Cardiac fibroblast (primary cell): Measurements from ENCODE around the gene BTNL2.
A peak's percentile ranks its signal among the peaks of the same experiment; 100 is the strongest.

ENCODE experiments used
- DNase-seq, 2 donors: peaks; one replicate each; pipeline versions ENCODE4 v3.0.0 to v3.0.0-alpha.2; 2010; ENCODE audit warnings: low read depth in 2 of 2
- H3K4me3 ChIP-seq, 2 donors: replicated peaks in 1 of 2; 1 replicate in 1 of 2; 2 replicates in 1 of 2; pipeline ENCODE4 v1.5.1; 2011; ENCODE audit warnings: low read depth in 2 of 2, low read length in 2 of 2, mild to moderate bottlenecking in 2 of 2, moderate library complexity in 1 of 2
- TF ChIP-seq, protein P1 (sequence below): IDR thresholded peaks from one replicate; pipeline ENCODE4 v1.5.1; 2011; ENCODE audit warnings: low read depth, mild to moderate bottlenecking, low read length, inconsistent platforms

The BTNL2 gene

DNA sequence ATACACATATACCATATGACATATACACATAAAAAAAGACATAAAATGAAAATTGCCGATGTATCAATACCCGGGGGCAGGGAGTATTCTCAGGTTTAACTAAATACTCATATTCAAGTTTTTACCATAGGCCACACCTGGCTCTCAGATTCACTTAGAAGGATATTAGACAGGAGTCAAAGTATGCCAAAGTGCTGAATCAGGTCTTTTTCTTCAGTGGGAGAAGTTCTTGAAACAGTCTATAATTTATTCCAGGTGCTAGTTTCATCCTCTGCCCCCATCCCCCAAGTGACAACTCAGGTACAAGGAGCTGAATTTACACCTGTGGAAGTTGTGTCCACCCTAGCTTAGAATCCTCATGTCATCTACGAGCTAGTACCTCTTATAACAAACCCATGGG is 24.2 kb upstream of the BTNL2 start:
- TF ChIP-seq, protein P1, sequence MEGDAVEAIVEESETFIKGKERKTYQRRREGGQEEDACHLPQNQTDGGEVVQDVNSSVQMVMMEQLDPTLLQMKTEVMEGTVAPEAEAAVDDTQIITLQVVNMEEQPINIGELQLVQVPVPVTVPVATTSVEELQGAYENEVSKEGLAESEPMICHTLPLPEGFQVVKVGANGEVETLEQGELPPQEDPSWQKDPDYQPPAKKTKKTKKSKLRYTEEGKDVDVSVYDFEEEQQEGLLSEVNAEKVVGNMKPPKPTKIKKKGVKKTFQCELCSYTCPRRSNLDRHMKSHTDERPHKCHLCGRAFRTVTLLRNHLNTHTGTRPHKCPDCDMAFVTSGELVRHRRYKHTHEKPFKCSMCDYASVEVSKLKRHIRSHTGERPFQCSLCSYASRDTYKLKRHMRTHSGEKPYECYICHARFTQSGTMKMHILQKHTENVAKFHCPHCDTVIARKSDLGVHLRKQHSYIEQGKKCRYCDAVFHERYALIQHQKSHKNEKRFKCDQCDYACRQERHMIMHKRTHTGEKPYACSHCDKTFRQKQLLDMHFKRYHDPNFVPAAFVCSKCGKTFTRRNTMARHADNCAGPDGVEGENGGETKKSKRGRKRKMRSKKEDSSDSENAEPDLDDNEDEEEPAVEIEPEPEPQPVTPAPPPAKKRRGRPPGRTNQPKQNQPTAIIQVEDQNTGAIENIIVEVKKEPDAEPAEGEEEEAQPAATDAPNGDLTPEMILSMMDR, result no peak
- H3K4me3 ChIP-seq, result no peak overlapping the region
- no peak for DNase-seq

DNA sequence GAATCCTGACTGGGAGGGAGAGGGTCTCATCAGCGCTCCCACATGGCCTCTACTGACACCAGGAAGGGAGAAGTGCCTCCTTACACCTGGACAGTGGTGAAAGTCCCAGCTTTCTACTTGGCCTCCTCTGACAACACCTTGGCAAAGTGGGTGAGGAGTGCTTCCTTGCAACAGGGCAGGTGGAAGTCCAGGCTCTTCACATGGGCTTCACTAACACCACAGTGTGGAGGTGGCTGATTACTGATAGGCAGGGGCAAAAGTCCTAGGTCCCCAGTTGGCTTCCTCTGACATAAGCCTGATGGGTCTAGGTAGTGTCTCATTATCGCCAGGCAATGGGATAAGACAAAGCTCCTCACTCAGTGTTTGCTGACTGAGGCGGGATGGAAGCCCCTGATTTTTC is 23.2 kb upstream of the BTNL2 start:
- DNase-seq, result no peak
- TF ChIP-seq, protein P1, result no peak
- H3K4me3 ChIP-seq, result no peak overlapping the region

DNA sequence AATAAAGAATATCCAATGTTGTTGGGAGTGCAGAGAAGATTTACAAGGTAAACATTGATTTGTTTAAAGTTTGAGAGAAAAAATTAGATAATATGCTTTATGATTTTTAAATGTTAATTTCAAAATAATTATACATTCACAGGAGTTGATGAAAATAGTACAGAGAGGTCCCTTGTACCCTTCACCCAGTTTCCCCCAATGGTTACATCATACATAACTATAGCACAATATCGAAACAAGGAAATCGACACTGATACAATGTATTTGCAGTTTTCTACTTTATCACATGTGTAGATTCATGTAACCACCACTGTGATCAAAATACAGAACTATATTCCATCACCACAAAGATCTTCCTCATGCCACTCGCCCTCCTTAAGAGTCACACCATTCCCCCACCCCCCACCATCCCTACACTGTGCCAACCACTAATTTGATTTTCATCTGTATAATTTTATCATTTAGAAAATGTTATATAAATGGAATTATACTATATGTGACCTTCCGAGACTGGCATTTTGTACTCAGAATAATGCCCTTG is 21.0 kb upstream of the BTNL2 start:
- TF ChIP-seq, protein P1, result no peak
- H3K4me3 ChIP-seq, result no peak overlapping the region
- DNase-seq, result no peak

DNA sequence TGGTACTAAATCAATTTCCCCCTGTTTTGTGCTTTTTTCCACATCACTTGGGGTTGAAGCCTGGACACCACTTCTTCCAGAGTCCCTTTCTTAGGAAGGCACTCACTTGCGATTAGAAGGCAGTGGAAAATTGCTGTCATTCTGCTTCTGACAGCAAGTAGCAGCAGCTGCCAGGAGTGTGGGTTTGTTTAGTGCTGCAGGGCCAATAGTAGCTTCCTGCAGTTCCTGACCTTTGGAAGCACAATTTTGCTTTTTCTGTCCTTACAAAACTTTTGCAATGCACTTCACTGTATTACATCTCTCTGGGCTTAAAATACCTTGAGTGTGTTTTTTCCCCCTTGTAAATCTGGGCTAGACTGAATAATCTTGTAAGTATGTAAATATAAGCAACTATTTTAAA is 20.2 kb upstream of the BTNL2 start:
- DNase-seq, result no peak
- TF ChIP-seq, protein P1, result no peak
- no peak overlapping the region for H3K4me3 ChIP-seq

DNA sequence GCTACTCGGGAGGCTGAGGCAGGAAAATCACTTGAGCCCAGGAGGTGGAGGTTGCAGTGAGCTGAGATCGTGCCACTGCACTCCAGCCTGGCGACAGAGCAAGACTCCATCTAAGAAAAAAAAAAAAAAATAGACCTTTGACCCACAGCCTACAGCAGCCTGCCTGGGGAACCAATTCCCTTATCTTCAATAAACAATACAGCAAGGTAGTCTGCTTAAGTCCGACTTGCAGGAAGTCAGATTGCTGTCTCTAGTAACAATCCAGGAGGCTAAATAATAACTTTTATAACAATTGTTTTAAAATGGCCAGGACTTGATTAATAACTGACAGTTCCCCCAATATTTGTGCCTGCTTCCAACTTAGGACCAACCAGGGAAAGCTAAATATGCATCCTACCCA is 19.4 kb upstream of the BTNL2 start:
- H3K4me3 ChIP-seq, result no peak overlapping the region
- TF ChIP-seq, protein P1, result no peak
- DNase-seq, result no peak

DNA sequence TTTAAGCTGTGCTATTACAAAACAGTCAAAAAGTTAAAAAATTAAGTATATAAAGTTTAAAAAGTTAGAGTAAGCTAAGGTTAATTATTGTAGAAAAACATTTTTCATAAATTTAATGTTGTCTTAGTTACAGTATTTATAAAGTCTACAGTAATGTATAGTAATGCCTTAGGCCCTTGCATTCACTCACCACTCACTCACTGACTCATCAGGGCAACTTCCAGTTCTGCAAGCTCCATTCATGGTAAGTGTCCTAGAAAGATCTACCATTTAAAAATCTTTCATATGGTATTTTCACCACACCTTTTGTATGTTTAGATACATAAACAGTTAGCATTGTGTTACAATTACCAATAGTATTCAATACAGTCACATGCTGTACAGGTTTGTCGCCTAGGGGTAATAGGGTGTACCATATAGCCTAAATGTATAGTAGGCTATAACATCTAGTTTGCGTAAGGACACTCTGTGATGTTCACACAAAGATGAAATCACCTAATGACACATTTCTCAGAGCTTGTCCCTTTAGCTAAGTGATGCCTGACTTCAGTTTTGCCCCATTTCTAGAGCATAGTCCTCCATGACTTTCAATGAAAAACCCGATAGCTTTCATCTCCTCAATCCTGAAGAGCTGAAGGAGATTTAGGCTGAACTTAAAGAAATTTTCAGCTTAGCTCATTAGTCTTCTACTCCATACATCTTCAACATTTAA is 17.8 kb upstream of the BTNL2 start:
- H3K4me3 ChIP-seq, result no peak overlapping the region
- TF ChIP-seq, protein P1, result no peak
- no peak for DNase-seq

DNA sequence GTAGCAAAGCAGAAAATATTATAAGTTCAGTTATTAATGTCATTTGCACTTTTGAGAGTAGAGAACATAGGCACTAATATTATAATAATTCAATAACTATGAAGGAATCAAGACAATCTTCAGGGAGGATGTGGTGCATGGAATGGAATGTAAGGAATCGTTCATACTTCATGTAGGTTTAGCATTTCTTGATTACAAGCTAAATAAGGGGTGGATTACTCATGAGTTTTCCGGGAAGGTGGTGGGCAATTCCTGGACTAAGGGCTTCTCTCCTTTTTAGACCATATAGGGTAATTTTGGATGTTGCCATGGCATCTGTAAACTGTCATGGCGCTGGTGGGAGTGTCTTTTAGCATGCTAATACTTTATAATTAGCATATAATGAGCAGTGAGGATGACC is 9.1 kb upstream of the BTNL2 start:
- TF ChIP-seq, protein P1, result no peak
- H3K4me3 ChIP-seq, result no peak overlapping the region
- DNase-seq, result peak in 1 of 2 donors; percentile 16
